ENCODE results near the gene DUSP22. TPM values are rescaled to one million over a fixed set of nuclear protein-coding genes. Genes with fewer than 3 reads are reported as not detected.
"Not testable (repeated sequence)": the region's sequence is repeated elsewhere in the genome, so short reads cannot be mapped to it uniquely, and the experiment has no call there.

DUSP22 gene
- total RNA-seq, 8 experiments from 2014 or later, result 17.1 to 46.5 (median 18.5) TPM

GRCh38 chr6:282867-283416, 9.3 kb upstream of the DUSP22 start:
- 62 to 85% (median 77%) methylated on average over 5 to 14 of the region's 14 CpGs for WGBS, 10 experiments

GRCh38 chr6:284486-284885, 7.8 kb upstream of the DUSP22 start:
- WGBS, 10 experiments, result 8 to 67% (median 47%) methylated on average over 3 to 4 of the region's 4 CpGs
- H3K4me3 ChIP-seq, result no peak overlapping the region
- in situ Hi-C loops (cut with MboI; ENCODE audit: low pct_unique_long_range_greater_than_20kb in 2 of 9, low sequenced_read_pairs in 9 of 9, unreplicated experiment in 9 of 9), result no loop called here
- no peak for ATAC-seq (replicated peaks in 6 of 8)
- H3K27ac ChIP-seq, result no peak overlapping the region
- no peaks in the 10 kb centered on the region for H3K4me1 ChIP-seq (replicated peaks in 1 of 2)

More at GRCh38 chr6:282867-283416, 9.3 kb upstream of the DUSP22 start:
- peak in 1 of 8 experiments; percentile 8 for ATAC-seq (replicated peaks in 6 of 8)
- in situ Hi-C loops (cut with MboI; ENCODE audit: low pct_unique_long_range_greater_than_20kb in 2 of 9, low sequenced_read_pairs in 9 of 9, unreplicated experiment in 9 of 9), result no loop called here
- Histone ChIP-seq H3K4me3 (no peak overlapping the region), H3K27ac (no peak overlapping the region), H3K4me1 (replicated peaks in 1 of 2) (no peaks in the 10 kb centered on the region)

GRCh38 chr6:285030-285771, 7.1 kb upstream of the DUSP22 start:
- WGBS, 10 experiments, result 34 to 97% (median 75%) methylated on average over 4 to 6 of the region's 6 CpGs
- H3K4me3 ChIP-seq, result no peak overlapping the region
- H3K4me1 ChIP-seq (replicated peaks in 1 of 2), result no peaks in the 10 kb centered on the region
- in situ Hi-C loops (cut with MboI; ENCODE audit: low pct_unique_long_range_greater_than_20kb in 2 of 9, low sequenced_read_pairs in 9 of 9, unreplicated experiment in 9 of 9), result no loop called here
- no peak for ATAC-seq (replicated peaks in 6 of 8)
- no peak overlapping the region for H3K27ac ChIP-seq

GRCh38 chr6:285902-286301, 6.4 kb upstream of the DUSP22 start:
- in situ Hi-C loops (cut with MboI; ENCODE audit: low pct_unique_long_range_greater_than_20kb in 2 of 9, low sequenced_read_pairs in 9 of 9, unreplicated experiment in 9 of 9); ATAC-seq (replicated peaks in 6 of 8); H3K4me1 ChIP-seq (replicated peaks in 1 of 2); H3K4me3 ChIP-seq; H3K27ac ChIP-seq: not testable (repeated sequence)
- 17 to 62% (median 32%) methylated on average over 1 to 5 of the region's 5 CpGs for WGBS, 10 experiments

- Histone ChIP-seq H3K4me3 (no peak overlapping the region), H3K27ac (no peak overlapping the region), H3K4me1 (replicated peaks in 1 of 2) (no peaks in the 10 kb centered on the region)
- 0 to 60% (median 41%) methylated on average over 2 to 10 of the region's 10 CpGs for WGBS, 10 experiments
- no peak for ATAC-seq (replicated peaks in 6 of 8)
- in situ Hi-C loops (cut with MboI; ENCODE audit: low pct_unique_long_range_greater_than_20kb in 2 of 9, low sequenced_read_pairs in 9 of 9, unreplicated experiment in 9 of 9), result no loop called here
Measured at GRCh38 chr6:286681-287488, 5.4 kb upstream of the DUSP22 start.

- Histone ChIP-seq H3K27ac (no peak overlapping the region), H3K4me1 (replicated peaks in 1 of 2) (no peaks in the 10 kb centered on the region), H3K4me3 (no peak overlapping the region)
- in situ Hi-C loops (cut with MboI; ENCODE audit: low pct_unique_long_range_greater_than_20kb in 2 of 9, low sequenced_read_pairs in 9 of 9, unreplicated experiment in 9 of 9), result no loop called here
- 0 to 94% (median 61%) methylated on average over 1 to 3 of the region's 3 CpGs for WGBS, 10 experiments
- ATAC-seq (replicated peaks in 6 of 8), result no peak
Measured at GRCh38 chr6:287489-287860, 4.8 kb upstream of the DUSP22 start.

GRCh38 chr6:288866-289265, 3.4 kb upstream of the DUSP22 start:
- no peak overlapping the region for H3K27ac ChIP-seq
- no peak for ATAC-seq (replicated peaks in 6 of 8)
- in situ Hi-C loops (cut with MboI; ENCODE audit: low pct_unique_long_range_greater_than_20kb in 2 of 9, low sequenced_read_pairs in 9 of 9, unreplicated experiment in 9 of 9), result no loop called here
- no peak overlapping the region for H3K4me3 ChIP-seq
- 51 to 94% (median 72%) methylated on average over 2 to 3 of the region's 3 CpGs for WGBS, 10 experiments
- peaks cover 0 to 9% of the 10 kb centered on the region in 2 donors for H3K4me1 ChIP-seq (replicated peaks in 1 of 2)

- 39 to 80% (median 65%) methylated on average over 5 to 9 of the region's 9 CpGs for WGBS, 10 experiments
- H3K4me3 ChIP-seq, result no peak overlapping the region
- in situ Hi-C loops (cut with MboI; ENCODE audit: low pct_unique_long_range_greater_than_20kb in 2 of 9, low sequenced_read_pairs in 9 of 9, unreplicated experiment in 9 of 9), result no loop called here
- no peak for ATAC-seq (replicated peaks in 6 of 8)
- H3K4me1 ChIP-seq (replicated peaks in 1 of 2), result peaks cover 0 to 11% of the 10 kb centered on the region in 2 donors
- H3K27ac ChIP-seq, result no peak overlapping the region
Measured at GRCh38 chr6:290111-290922, 2.0 kb upstream of the DUSP22 start.

GRCh38 chr6:291204-291696, 1.0 kb upstream of the DUSP22 start:
- in situ Hi-C loops (cut with MboI; ENCODE audit: low pct_unique_long_range_greater_than_20kb in 2 of 9, low sequenced_read_pairs in 9 of 9, unreplicated experiment in 9 of 9), result no loop called here
- H3K27ac ChIP-seq, result peak overlapping the region; percentile 60 to 79
- 26 to 100% (median 56%) methylated on average over 1 to 8 of the region's 8 CpGs; no CpG with 5 or more reads in 1 of the 10 experiments for WGBS, 10 experiments

GRCh38 chr6:292506-293192, 362 bp downstream of the DUSP22 start:
- H3K27ac ChIP-seq, result peak overlapping the region; percentile 60 to 79
- ATAC-seq (replicated peaks in 6 of 8), result peak in 6 of 8 experiments; percentile 8 to 33 (median 18)

More at GRCh38 chr6:291204-291696, 1.0 kb upstream of the DUSP22 start:
- peak in 1 of 8 experiments; percentile 7 for ATAC-seq (replicated peaks in 6 of 8)
- Histone ChIP-seq H3K4me3 (peak overlapping the region; percentile 51 to 67 (median 59)), H3K4me1 (replicated peaks in 1 of 2) (peaks cover 0 to 11% of the 10 kb centered on the region in 2 donors)

GRCh38 chr6:293193-294174, 1.2 kb downstream of the DUSP22 start:
- in situ Hi-C loops (cut with MboI; ENCODE audit: low pct_unique_long_range_greater_than_20kb in 2 of 9, low sequenced_read_pairs in 9 of 9, unreplicated experiment in 9 of 9), result no loop called here
- ATAC-seq (replicated peaks in 6 of 8), result peak in 2 of 8 experiments; percentile 7 to 9
- peaks cover 11 to 13% of the 10 kb centered on the region in 2 donors for H3K4me1 ChIP-seq (replicated peaks in 1 of 2)
- no peak overlapping the region for H3K27ac ChIP-seq
- 24 to 47% (median 31%) methylated on average over 7 to 24 of the region's 24 CpGs for WGBS, 10 experiments
- H3K4me3 ChIP-seq, result peak overlapping the region; percentile 51 to 67 (median 59)

More at GRCh38 chr6:292506-293192, 362 bp downstream of the DUSP22 start:
- in situ Hi-C loops (cut with MboI; ENCODE audit: low pct_unique_long_range_greater_than_20kb in 2 of 9, low sequenced_read_pairs in 9 of 9, unreplicated experiment in 9 of 9), result no loop called here
- WGBS, 10 experiments, result 11 to 45% (median 24%) methylated on average over 2 to 18 of the region's 52 CpGs; no CpG with 5 or more reads in 1 of the 10 experiments
- Histone ChIP-seq H3K4me3 (peak overlapping the region; percentile 51 to 67 (median 59)), H3K4me1 (replicated peaks in 1 of 2) (peaks cover 4 to 11% of the 10 kb centered on the region in 2 donors)

Measured in motor neuron (in vitro differentiated cells).